DMS 273 (cell line): Measurements from ENCODE around the gene VOPP1.
A peak's percentile ranks its signal among the peaks of the same experiment; 100 is the strongest.

Experiments
- DNase-seq: peaks from one replicate; lab custom pipeline; 2025; ENCODE audit not compliant: unreplicated experiment; lab: John Stamatoyannopoulos, UW

VOPP1 gene

DNA sequence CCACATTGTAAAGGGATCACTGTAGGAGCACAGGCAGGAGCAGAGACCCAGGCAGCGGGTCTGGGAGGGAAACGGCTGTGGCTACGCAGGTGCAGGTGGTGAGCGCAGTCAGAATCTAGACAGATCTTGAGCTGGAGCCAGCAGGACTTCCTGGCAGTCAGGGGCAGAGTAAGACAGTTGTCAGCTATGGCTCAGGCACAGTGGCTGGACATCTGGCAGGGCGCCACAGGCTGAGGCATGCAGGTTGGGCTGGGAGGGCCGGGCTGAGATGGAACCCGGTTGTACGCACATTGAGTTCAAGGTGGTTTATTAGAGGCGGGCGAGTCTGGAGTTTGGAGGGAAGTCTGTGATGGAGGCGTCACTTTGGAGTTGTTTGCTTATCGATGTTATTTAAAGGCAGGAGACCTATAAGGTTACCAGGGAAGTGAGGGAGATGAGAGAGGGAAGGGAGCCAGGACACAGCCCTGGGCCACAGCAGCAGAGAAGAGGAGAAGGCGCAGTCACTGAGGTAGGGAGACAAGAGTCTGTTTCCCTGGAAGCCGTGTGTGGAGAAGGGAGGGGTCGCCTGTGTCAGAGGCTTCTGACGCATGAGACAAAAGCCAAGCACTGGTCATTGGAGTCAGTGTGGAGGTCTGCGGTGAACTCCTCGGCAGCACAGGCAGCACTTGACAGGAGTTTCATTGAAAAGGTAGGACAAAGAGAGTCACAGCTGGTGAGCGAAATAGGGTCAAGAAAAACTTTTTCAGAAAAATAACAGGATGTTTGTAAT lies 133.4 kb downstream of the VOPP1 start:
- DNase-seq = peak; percentile 27

DNA sequence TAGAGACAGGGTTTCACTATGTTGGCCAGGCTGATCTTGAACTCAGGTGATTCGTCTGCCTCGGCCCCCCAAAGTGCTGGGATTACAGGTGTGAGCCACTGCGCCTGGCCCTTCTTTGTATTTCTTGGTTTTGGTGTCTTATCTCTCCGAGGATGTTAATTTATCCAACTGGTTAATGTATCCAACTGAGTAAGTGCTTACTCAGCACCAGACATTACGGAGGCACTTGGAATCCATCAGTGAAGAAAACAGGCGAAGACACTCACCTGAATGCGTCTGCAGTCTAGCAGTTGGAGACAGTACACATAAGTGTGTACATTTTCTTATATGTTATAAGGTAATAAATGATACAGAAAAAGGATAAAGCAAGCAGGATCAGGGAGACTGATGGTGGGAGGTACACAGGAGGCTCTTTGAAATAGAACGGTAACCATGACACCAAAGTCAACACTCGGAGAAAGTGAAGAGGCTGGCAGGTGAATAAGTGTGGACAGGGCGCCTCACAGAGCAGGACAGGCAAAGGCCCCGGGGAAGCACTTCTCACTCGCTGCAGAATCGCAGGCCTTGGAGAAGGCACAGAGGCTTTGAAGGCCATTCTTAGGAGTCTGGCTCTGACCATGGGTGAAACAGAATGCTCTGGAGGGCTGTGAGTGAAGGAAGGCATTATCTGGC lies 134.1 kb downstream of the VOPP1 start:
- no peak for DNase-seq

DNA sequence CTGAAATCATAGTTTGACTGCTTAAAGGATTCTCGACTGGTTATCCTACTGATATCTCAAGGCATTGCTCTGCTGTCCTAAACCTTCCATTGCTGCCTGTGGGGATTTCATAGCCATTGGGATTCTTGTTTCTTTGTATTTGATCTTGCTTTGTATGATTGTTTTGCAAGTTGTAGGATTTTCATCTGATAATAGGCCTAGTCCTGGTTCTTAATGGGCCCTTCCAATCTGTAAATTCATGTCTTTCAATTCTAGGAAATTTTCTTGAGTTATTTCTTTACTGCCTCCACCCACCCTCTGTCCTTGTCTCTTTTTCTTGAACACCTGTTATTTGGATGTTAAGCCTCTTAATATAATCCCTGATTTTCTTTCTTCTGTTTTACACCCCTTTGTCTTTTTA lies 134.9 kb downstream of the VOPP1 start:
- no peak for DNase-seq

DNA sequence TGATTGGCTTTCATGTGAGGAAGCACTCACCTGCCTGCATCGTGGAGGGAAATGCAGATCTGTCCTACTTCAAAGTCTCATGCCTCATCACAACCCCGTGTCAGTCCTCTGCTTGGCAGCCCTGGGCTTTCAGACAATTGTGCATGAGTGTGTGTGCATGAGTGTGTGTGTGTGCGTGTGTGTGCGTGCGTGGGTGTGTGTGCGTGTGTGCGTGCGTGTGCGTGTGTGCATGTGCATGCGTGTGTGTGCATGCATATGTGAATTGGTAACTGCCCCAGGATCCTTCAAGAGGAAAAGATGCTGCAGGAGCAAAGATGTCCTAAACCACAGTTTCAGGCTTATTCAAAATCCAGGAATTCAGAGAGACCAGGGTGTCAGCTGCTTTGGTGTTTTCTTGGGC lies 135.8 kb downstream of the VOPP1 start:
- no peak for DNase-seq

DNA sequence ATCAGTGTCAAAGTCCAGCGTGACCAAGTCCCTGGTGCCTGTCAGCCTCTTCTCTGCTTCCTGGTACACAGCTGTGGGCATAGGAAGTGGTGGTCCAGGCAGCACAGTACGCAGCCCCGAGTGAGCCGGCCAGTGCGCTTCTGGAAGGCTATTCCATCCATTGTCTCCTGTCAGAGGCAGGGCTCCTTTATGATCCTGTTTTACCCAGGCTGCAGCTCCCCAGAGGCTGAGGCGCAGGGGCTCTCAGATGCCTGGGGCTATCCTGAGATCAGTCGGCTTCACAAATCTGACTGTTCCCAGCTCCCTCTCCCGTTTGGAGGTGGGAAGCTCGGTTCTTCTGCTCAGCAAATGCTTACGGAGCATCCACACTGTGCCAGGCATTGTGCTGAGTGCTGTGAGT lies 136.8 kb downstream of the VOPP1 start:
- DNase-seq = no peak

DNA sequence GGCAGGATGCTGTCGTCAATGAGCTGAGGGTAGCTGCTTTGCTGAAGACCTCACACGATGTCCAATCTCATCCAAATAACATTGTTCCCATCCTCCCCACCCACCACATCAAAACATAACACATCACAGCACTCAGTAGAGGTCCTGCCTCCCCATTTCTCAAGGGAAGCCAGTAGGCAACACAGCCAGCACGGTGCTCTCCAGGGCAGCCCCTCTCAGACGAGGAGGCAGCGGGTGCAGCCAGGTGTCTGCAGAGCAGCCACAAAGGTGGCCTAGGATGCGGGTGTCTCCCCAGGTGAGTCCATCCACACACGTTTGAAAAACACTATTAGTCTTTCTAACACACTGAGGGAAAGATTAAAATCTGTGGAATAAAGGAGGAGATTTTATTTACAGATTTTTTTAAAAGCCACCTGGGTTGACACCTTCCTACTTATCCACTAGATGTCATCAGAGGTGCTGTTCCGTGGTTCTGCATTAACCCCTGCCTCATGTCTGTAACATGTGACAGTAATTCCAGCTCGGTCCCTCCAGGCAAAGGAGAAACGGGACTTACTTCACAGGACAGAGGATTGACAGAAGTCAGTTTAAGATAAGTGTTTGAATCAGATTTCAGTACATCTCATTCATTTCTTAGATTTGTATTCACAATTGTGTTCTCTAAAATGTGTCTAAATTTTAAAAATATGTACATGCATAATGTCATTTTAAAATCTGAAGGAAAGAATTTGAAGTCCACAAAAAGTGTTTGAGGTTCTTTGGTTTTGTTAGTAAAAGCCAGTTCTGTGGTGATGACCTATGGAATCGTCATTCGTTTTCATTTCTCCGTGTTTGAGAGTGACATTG lies 139.1 kb downstream of the VOPP1 start:
- peak; percentile 78 for DNase-seq

DNA sequence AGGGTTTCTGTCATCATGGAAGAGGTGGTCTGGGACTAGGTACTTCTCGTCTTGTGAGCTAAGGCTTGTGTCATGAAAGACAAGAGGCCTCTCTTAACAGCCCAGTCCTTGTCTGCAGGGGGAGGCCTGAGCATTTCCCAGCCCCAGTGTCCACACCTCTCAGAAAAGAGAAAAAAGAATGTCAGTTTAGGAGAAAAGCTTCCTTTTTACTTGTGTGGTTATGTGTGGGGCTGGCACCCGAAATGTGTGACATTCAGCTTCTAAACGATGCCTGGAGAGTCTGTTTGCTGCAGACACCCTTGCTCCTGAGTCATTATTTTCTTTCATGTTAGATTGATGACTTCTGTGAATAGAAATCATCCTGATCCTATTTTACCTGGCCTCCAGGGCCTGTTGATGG lies 139.8 kb downstream of the VOPP1 start:
- DNase-seq = no peak

DNA sequence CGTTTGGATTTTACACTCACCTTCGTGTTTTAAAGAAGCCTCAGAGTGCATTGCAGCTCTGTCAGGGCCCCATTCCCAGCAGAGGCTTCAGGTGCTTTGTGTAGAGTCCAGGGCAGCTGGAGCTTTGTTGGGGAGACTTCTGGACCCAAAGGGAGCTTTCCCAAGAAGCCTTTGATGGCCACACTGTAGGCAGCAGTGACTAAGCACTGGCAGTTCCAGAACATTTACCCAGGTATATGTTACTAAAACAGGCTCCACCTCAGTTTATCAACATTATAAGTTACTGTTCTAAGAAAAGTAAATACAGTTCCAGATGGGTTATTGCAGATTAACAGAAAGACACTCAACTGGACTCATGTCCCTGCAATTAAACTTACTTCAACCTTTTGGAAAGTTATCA lies 140.4 kb downstream of the VOPP1 start:
- DNase-seq = no peak

DNA sequence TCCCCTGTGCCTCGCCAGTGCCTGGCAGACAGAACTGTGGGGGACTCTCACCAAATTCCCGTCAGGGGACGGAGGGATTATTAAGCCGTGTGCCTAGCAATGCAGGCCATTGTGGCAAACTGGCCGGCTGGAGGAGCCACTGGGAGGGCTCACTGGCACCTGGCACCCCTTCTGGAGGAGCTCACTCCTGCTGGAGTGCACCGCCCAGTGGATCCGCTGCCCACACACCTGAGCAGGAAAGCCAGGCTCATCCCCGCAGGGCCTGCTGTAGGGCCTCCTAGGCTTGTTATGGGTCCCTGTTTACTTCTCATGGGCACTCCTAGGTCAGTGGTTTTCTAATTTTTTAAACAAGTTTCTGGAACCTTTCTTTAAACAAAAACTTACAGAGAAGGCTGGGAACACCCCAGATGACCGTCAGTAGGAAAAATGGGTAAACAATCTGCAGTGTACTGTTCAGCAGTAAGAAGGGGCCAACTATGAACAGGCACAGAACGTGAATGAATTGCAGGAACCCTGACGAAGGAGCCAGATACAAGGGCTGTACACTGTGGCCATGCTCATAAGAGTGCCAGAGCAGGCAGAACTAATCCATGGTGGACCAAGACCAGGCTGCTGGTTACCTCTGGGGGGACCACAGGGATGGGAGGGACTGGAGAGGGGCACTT lies 142.3 kb downstream of the VOPP1 start:
- no peak for DNase-seq

DNA sequence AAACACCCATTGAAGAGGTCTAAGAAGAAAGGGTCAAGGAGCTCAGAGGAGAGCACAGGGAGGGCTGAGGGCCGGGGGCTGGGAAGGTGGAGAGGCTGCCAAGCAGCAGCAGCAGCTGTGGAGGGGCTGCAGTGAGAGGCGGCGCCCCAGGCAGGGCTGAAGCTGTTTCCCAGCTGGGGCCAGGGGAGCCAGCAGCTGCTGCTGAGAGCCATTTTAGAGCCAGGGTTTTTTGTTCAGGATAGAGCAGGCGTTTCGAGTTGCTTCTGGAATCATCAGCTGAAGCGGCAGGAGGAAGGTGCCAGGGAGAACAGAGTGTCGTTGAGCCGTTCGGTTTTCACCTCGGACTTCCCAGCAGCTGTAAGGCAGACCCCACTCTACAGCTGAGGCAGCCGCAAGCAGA lies 144.5 kb downstream of the VOPP1 start:
- DNase-seq = peak; percentile 51

DNA sequence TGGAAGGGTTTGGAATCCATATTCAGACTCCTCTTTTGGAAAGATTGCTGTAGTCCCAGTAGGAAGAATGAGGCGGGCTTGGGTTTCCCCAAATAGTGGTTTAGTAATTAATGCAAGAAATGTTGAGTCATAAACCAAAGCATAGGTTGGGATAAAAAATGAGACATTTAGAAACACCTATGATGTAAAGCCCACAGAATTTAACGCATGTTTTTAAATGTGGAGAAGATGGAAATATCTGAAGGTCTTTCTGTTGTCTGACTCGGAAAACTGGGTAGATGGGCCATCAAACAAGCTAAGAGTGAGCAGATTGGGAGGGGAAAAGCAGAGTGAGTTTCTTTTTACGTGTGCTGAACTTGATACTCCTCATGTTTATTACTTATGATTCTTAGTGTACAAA lies 145.0 kb downstream of the VOPP1 start:
- no peak for DNase-seq

DNA sequence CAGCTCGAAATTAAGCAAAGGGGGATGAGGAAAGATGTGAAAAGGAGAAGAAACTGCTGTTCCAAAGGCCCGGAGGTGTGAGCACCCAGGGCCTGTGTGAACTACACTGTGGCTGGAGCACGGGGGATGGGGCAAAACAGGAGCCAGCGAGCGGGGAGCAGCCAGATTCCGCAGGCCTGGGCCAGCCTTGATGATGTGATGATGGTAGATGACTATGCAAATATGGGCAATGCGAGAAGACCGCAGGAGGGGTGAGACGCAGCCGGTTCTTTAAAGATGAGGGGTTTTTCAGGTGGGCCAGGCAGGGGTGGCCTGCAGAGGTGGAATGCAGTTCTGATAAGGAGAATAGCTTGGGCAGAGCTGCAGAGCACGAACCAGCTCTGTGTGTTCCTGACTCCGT lies 145.6 kb downstream of the VOPP1 start:
- no peak for DNase-seq

DNA sequence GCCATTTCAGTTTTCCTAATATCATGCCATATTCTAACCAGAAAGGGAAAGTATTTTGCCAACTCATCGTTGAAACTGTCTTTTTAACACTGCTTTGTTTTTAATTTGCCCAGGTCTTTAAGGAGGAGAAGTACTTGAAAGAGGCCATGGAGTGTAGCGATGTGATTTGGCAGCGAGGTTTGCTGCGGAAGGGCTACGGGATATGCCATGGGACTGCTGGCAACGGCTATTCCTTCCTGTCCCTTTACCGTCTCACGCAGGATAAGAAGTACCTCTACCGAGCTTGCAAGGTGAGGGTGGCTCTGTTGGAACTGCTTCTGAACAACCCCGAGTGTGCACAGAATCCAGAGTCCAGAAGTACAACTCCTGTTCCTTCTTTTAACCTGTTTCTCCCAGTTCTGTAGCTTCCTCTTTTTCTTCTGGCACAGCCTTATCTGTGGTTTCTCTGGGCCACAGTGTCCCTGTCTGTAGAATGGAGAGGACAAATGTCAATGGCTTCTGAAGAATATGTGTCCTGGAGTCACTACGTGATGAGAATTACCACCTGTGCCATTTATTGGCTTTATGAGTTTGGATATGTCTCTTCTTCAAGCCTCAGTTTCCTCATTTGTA lies 147.1 kb downstream of the VOPP1 start:
- no peak for DNase-seq

DNA sequence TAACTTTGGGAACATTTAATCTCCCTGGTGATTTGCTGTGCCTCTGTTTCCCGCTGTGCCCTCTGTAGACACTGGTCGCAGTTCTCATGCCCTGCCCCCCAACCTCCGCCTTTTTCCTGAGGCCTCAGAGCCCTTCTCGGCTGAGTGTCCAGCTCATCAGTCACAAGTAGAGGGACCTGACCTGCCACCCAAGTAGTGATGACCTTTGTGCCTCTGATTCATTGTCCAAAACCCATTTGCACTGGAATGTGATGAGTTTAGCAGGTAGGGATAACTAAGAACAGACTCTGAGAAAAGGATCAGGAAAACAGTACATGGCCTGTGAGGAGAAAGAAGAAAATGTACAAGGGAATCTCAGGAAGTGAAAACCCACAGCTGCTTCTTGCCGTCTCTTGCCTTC lies 148.4 kb downstream of the VOPP1 start:
- DNase-seq = no peak

DNA sequence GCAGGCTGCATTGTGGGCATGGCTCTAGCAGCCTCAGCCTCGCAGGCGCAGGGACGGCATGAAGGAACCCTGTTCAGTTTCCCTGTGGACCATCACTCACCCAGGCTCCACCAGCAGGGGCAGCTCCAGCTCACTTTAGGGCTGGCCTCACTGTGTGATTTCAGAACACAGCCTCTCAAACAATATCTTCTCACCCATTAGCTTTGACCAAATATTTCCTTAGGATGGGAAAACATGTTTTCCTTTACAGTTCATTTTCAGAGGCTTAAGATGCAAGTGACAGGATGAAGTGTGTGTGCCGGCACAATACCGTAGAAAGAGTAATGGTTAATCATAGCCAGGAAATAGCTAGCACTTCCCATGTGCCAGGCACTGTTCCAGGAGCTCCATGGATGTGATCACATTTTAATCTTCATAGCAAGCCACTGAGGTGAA lies 149.0 kb downstream of the VOPP1 start:
- DNase-seq = no peak
